ENCODE data around the gene GP1BA.

Gene GP1BA

DNA sequence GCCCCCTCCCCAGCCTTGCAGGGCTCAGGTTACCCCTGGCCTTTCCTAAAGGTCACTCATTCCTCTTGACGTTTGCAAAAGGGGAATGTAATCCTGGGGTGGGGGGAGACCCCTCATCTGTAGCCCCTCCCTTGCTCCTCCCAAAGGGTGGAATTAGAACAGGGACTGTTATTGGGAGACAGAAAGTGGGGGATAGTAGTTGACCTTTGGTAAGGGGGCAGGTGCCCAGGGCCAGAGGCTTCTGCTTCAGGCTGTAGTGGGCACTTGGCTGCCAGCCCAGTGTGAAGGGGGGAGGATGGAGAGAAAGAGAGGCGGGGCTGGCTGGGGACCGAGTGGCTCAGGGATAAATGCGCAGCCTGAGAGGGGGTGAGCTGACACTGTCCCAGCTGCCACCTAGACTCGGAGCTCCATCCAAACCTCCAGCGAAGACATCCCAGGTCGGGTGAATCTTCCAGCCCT lies 18.7 kb downstream of the GP1BA start, which contains the start of gene ENO3:
ENO3 (plus strand) TSS at position 374 of the 459 bp plus-strand sequence. CDS start 711 bp downstream, outside the sequence.
- no peak for DNase-seq (ENCODE audit: low spot score)

DNA sequence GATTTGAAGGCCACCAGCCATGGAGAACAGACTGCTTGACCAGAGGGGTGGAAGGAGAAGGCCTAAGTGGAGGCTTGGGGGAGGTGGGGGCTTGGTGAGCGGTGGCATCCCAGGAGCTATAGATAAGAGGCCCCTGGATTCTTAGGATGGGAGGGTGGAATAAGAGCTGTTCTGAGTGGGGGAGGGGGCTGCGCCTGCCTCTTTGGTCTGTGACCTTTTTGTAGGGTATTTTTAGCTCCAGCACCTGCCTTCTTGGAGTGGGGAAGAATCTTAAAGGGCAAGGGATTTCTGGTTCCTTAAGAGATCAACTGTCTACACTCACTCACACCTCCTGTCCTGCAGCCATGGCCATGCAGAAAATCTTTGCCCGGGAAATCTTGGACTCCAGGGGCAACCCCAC lies 19.4 kb downstream of the GP1BA start:
- no peak for DNase-seq (ENCODE audit: low spot score)

DNA sequence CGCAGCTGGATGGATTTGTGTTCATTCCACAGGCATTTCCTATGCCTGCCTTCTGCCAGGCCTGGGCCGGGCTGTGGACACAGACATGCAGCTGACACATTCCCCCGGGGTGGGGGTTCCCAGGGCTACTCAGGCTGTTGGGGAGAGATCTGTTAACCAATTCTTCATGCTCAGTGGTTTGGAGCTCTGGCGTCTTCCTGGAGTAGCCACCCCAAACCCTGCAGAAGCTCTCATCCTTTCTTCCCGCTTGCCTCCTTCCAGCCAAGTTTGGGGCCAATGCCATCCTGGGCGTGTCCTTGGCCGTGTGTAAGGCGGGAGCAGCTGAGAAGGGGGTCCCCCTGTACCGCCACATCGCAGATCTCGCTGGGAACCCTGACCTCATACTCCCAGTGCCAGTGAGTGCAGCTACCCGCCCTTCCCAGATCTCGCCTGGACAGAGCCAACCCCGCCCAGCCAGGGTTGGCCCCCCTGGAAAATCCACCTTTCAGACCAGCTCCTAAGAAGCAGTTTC lies 21.4 kb downstream of the GP1BA start:
- DNase-seq (ENCODE audit: low spot score), result no peak

DNA sequence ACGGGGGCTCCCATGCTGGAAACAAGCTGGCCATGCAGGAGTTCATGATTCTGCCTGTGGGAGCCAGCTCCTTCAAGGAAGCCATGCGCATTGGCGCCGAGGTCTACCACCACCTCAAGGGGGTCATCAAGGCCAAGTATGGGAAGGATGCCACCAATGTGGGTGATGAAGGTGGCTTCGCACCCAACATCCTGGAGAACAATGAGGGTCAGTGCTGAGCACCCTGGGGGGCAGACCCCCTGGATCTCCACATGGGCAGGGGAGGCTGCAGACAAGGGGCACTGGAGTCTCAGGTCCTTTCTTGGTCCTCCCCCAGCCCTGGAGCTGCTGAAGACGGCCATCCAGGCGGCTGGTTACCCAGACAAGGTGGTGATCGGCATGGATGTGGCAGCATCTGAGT lies 23.0 kb downstream of the GP1BA start:
- no peak for DNase-seq (ENCODE audit: low spot score)

DNA sequence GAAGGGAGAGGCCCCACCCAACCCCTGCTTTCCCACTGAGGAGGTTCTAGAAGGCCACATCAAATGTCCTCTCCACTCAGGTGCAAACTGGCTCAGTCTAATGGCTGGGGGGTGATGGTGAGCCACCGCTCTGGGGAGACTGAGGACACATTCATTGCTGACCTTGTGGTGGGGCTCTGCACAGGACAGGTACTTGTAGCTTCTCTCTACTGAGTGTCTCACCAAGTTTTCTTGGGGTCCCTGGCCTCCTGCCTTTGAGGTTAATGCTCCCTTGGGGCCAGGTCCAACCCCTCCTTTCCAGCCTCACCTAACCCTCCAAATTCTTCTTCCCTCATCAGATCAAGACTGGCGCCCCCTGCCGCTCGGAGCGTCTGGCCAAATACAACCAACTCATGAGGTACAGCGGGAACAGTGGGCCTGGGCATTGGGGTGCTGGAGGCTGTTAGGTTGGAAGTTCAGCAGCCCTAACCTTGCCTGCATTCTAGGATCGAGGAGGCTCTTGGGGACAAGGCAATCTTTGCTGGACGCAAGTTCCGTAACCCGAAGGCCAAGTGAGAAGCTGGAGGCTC lies 24.5 kb downstream of the GP1BA start:
- no peak for DNase-seq (ENCODE audit: low spot score)

DNA sequence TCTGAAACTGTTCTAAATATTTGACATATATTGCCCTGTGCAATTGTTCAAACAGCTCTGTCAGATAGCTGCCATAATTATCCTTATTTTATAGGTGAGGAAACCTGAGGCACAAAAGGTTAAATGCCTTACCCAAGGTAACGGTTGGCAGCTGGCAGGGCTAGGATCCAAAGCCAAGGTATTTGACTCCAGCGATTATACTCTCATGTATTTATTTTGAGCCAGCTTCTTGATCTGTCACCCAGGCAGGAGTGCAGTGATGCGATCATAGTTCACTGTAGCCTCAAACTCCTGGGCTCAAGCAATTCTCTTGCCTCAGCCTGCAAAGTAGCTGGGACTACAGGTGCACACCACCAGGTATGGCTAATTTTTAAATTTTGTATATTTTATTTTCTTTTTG lies 26.0 kb downstream of the GP1BA start:
- no peak for DNase-seq (ENCODE audit: low spot score)

DNA sequence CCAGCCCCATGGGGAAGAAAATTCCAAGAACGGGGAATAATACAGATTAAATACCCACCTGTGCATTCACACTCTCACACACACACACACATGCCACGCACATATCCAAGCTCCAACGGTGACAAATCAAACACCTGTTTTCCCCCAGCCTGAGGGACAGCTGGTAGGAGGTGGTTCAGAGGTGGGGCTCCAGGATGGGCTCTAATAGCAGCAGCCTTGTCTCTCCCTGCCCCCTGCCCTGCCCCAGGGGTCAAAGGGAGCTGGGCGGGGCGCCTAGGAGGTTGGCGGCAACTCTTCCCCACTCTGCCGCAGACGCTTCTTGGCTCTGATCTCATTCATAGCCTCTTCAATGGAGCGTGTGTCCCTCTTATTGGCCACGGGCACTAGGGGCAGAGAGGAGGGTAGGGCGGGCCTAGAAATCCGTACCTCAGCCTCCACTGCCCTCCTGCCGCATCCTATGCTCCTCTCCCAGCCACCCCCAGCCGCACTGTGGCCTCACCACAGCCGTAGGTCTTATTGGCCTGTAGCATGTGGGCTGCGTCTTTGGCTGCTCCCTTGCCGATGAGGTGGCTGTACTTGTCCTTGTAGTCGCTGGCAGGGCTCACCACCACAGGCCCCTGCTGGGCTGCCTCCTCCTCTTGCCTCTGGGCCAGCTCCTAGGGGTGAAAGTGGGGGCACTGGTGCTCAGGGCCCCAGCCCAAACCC lies 27.3 kb downstream of the GP1BA start:
- no peak for DNase-seq (ENCODE audit: low spot score)

DNA sequence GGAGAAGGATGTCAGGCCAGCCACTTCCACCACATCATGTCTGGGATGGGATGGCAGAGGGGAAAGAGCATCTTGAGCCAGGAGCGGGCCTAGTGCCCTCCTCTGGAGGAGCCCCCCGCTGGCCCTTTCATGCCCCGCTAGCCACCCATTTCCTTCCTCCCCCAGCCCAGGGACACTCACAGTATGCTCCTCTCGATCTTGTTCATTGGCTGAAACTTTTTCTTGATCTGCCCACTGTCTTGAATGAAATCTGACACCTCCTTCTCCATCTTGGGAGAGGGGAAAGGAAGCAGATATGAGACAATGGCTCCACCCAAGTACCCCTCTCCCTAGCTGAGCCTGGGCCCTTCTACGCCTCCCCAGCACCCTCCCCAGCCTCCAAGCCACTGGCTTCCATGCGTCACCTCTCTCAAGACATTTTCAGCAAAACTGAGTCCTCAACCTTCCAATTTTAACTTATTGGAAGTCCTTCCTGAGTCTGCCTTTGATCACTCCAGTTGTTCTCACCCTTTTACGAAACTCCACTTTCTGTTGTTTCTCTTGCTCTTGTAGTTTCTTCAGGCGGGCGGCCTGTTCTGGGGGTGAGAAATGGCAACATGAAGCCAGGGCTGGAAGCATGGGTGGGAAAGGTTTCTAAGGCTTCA lies 28.3 kb downstream of the GP1BA start:
- DNase-seq (ENCODE audit: low spot score), result no peak

DNA sequence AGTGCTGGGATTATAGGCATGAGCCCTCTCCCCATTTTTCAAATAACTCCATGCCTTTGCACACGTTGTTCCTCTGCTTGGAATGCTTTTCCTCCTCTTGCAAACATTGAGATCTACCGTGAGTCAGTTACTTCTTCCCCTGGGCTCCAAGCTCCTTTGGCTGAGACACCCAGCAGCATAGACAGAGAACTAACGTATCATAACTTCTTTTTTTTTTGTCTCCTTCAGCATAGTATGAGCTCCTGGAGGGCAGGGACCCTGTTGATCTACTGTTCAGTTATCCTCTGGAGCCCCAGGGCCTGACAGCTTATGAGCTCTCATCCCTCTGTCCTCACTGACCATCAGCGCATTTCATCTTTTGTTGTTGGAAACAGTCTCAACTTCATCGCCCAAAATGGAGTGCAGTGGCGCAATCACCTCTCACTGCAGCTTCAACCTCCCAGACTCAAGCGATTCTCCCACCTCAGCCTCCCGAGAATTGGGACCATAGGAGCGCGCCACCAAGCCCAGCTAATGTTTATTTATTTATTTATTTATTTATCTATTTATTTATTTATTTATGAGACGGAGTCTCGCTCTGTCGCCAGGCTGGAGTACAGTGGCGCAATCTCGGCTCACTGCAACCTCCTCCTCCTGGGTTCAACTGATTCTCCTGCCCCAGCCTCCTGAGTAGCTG lies 33.4 kb downstream of the GP1BA start:
- no peak for DNase-seq (ENCODE audit: low spot score)

DNA sequence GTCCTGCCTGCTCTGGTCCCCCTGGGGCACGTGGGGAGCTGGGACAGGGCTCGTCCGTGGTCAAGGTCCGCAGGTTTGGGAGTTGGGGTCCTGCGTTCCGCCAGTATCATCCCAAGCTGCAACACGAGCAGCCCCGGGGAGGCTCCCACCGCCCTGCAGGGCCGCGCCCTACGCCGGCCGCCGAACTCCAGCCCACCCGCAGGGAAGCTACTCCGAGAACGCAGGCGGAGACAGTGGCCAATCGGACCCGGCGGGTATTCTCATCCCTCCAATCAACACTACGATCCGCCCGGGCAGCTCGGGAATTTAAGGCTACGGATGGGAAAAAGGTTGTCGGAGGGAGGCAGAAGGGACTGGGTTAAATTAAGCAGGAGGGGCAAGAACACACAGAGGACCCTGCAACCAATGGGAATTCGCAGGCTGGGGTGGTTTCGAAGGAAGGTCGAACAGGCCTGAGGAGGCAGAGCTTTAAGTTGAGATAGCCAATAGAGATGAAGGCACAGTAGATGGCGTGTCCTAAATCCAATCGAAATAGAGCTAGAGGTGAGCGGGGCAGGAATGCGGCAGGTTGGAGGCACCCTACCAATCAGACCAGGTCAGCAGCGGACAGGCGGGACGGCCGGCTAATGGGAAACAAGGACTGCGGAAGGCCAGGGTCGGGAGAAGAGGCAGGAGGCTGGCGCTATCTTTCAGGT lies 34.9 kb downstream of the GP1BA start:
- DNase-seq (ENCODE audit: low spot score), result peak; percentile 95

DNA sequence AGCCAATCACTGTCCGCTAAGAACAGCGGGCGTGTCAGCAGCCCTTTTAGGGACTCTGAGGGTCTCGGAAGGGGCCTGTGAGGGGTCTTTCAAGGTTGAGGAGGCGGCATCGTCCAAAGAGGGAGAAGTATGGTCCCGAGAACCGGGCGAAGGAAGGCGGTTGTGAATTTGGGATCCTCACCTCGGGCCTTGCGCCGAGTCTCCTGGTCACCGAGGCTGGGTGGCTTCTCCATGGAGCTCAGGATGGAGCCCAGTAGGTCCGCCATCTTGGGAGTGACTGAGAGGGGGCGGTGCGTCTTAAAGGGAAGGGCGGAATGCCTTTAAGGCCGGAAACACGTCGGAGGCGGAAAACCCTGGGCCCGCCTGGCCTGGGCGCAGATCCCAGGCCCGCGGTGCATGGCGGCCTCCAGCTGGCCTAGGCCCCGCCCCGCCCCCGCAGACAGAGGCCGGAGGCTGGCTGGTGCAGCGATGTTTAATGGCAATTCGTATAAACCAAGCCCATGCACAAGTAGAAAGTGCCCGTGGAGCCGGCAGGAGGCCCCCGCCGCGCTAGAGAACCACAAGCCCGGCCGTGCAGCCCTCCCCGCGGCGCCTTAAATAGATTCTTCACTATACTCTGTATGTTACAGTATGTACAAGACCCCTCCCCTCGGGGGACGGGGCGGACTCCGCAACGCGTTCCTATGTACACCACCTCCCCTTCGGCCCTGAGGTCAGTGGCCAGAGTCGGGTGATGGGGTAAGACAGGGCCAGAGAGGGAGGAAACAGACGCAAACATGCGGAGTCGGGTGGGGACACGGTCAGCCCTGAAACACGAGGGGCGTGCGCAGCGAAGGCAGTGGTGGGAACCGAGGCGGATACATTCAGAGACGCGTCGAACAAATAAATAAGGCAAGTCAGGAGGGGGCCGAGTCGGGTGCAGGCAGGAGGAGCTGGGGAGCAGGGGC lies 35.7 kb downstream of the GP1BA start, which contains the start of gene SPAG7:
SPAG7 (minus strand) TSS at position 279 of the 947 bp plus-strand sequence; CDS start at position 266, 13 bp downstream.
- peak; percentile 75 for DNase-seq (ENCODE audit: low spot score)

DNA sequence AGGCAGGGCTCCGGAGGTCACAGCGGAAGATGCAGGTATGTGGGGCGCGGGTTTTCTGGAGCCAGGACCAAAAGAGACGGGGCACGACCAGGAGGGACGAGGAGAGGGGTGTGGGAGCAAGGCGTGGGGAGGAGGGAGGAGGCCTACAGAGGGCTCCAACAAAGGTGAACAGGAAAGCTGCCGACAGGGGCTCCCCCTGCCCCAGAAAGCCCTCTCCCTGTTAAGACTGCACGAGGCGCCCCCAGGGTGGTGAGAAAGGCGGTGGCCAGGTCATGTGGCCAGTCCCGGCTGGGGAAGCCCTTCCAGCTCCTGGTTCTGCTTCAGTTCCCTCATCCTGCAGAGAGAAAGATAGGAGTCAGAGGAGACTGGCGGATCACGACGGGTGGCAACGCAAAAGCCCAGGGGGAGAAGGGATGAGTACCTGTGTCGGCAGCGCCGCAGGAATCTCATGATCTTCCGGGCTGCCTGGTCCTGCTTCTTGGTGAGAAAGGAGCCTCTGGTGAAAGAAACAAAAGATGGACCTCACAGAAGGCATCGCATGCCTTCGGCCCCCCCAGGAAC lies 36.5 kb downstream of the GP1BA start:
- no peak for DNase-seq (ENCODE audit: low spot score)

DNA sequence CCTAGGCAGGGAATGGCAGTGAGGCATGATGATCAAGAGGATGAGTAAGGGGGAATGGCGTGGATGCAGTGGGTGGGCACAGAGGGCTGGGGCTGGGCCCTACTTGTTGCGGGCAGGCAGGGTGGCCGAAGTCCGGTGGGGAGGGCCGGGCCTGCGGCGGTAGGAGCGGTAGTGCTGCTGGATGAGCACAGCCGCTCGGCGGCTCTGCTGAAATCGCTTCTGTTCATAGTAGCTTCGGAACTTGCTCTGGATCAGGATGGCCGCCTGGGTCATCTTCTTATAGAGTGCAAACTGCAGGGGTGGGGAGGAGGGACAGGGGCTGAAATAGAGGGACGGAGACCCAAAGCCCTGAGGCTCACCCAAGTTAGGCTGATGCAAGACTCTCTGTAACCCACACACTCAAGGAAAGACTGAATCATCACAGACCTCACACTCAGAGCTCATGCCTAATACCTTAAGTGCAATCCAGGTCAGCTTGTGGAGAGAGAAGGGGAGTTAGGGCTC lies 37.0 kb downstream of the GP1BA start:
- DNase-seq (ENCODE audit: low spot score), result no peak

DNA sequence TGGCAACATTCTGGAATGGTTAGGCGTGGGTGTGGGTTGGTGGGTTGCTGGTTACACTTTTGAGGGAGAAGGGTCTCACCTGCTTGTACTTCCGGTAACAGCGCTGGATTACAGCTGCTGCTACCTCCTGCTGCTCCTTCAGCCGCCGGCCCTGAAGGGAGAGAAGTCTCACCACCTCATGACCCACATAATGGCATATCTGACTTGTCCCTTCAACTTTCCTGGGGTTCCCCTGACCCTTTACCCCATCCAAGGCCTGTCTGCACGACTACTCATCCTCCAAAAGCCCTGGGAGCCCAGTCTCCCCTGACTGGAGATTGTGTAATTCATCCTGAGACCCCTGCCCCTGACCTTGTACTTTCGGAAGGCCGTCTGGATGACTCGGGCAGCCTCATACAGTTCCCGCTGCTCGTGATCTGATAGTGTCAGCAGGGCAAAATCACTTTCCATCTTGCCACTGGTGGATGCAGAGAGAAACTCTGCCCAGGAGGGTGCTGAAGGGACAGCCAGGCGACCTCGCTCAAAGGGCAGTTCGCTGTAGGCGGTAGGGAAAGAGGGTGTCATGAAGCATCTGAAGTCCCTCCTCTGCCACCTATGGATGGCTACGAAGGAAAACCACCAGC lies 37.6 kb downstream of the GP1BA start:
- no peak for DNase-seq (ENCODE audit: low spot score)

DNA sequence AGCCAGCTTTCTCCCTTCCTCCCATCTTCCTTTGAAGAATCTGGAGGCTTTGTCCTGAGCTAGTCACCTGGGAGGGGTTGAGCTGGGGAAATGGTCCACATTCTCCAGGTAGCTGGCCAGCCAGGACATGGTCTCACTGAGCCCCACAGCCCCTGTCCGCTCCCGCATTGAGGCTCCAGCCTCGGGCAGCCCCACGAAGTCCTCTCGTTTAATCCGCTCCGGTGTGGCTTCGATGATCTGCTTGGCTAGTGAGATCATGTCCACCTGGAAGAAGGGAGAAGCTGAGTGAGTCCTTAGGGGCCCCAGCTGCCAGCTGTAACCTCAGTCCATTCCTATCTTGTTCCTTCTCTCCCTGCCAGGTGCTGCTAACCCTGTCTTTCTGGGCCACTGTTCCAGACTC lies 38.2 kb downstream of the GP1BA start:
- no peak for DNase-seq (ENCODE audit: low spot score)

DNA sequence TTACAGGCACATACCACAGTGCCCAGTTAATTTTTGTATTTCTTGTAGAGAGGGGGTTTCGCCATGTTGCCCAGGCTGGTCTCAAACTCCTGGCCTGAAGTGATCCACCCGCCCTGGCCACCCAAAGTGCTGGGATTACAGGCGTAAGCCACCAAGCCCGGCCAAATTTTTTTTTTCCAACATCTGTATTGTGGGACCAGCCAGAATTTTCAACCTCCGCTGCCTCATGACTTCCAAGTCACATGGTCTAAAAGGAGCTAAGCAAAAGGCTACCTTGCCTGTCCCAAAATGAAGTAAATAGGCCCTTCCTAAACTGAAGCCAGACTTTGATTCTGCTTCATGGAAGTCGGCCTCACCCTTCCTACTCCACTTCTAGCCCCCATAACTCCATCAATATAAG lies 39.7 kb downstream of the GP1BA start:
- DNase-seq (ENCODE audit: low spot score), result no peak

DNA sequence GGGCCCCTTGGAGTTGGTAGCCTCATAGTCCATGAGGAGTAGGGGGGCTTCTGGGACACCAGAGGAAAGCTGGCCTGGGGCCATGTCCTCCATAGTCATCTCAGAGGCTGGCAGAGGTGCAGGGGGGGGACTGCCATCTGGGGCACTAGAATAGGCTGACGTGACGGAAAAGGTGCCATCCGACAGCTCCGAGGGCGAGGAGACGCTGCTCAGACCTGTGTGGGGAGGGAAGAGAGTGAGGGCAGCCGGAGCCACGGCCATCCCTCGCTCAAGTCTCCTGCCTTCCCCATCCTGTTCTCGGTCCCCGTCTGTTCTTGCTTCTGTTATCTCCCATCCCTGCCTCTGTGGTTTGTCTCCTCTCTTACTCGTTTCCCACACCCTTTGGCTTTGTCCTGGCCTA lies 40.2 kb downstream of the GP1BA start:
- DNase-seq (ENCODE audit: low spot score), result no peak

DNA sequence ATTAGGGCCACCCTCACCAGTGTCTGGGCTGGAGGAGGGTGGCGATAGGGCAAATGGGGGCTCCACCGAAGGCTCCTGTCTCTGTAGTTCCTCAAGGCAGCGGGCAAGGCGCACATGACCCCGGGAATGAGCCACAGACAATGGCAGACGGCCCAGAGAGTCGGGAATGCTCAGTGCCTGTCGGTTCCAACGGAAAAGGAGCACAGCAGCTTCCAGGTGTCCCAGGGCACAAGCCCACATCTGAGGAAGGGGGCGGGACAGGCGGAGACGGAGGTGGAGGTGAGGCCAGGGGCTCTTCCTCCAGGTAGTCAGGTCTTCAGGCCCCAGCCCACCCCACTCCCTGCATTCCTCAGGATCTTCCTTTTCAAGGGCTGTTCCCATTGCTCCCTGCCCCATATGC lies 40.7 kb downstream of the GP1BA start:
- no peak for DNase-seq (ENCODE audit: low spot score)

DNA sequence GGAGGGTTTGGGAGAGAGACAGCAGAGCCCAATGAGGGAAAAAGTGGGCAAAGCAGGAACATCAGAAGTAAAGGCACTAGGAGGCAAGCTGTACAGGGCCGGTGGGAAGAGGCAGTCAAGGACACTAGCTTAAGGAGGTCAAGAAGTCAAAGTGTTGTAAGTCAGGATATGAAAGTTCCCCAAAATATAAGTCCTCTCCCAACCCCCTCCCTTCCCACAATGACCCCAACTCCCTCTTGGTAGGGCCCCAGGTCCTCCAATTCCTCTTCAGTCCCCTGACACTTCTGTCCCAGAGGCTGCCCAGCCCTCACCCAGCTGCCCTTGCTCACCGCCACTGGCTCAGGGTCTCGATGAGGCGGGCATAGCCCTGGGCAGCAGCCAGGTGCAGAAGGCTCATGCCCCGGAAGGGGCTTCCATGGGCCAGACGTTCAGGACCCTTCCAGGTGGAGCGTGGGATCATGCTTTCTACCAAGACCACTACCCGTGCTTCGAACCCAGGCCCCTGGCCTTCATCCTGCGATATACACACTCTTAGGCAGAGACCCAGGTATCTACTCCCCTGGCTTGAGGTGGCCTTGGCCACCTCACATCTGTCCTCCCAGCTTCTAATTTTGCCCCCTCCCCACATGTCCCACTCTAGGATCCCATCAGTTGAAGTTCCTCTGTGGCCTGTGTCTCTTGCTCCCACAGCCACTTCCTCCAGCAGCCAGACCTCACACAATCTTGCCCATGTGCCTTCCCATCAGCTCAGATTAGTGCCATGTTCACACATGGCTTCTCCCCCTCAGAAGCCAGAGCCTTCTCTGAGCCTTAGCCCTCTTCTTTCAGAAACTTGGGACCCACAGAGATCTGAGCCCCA lies 41.4 kb downstream of the GP1BA start:
- no peak for DNase-seq (ENCODE audit: low spot score)

Data from HuH-7 (cell line).